SW 1271 (cell line): ENCODE results near the gene CORO7.

Source experiments
- DNase-seq, 2 experiments: peaks; one replicate each; lab custom pipeline; 2025; lab: John Stamatoyannopoulos, UW

The CORO7 gene

GRCh38 chr16:4384509-4384942, 31.9 kb downstream of the CORO7 start:
- DNase-seq, result no peak

- DNase-seq, result no peak
Observed at GRCh38 chr16:4383591-4384444, 32.6 kb downstream of the CORO7 start.

GRCh38 chr16:4382795-4383357, 33.5 kb downstream of the CORO7 start:
- DNase-seq, result no peak

GRCh38 chr16:4381935-4382794, 34.2 kb downstream of the CORO7 start:
- DNase-seq, result no peak

- no peak for DNase-seq
Observed at GRCh38 chr16:4381072-4381934, 35.1 kb downstream of the CORO7 start.

- no peak for DNase-seq
Observed at GRCh38 chr16:4380119-4381063, 36.0 kb downstream of the CORO7 start.

- no peak for DNase-seq
Observed at GRCh38 chr16:4378999-4379690, 37.3 kb downstream of the CORO7 start.

- DNase-seq, result no peak
Observed at GRCh38 chr16:4378161-4378666, 38.2 kb downstream of the CORO7 start.

GRCh38 chr16:4377573-4378154, 38.7 kb downstream of the CORO7 start:
- DNase-seq, result no peak

- DNase-seq, result no peak
Observed at GRCh38 chr16:4376893-4377572, 39.4 kb downstream of the CORO7 start.

GRCh38 chr16:4376126-4376892, 40.1 kb downstream of the CORO7 start:
- DNase-seq, result no peak

- DNase-seq, result no peak
Observed at GRCh38 chr16:4375717-4376116, 40.7 kb downstream of the CORO7 start.

- DNase-seq, result no peak
Observed at GRCh38 chr16:4373909-4374742, 42.3 kb downstream of the CORO7 start.

- no peak for DNase-seq
Observed at GRCh38 chr16:4373356-4373908, 43.0 kb downstream of the CORO7 start.

GRCh38 chr16:4372578-4373355, 43.6 kb downstream of the CORO7 start:
- DNase-seq, result no peak
